Stimulated activated CD8-positive, alpha-beta memory T cell treated with anti-CD3 and anti-CD28 coated beads, Interleukin-7, amount 100 ng/mL, for 48 hours (primary cell): ENCODE data around the gene NCL.
"Not testable (repeated sequence)": the region's sequence is repeated elsewhere in the genome, so short reads cannot be mapped to it uniquely, and the experiment has no call there.

Experiments used
- DNase-seq, 2 donors: peaks; one replicate each; pipeline ENCODE4 v3.0.0-alpha.2; 2020; ENCODE audit warnings: low read depth in 1 of 2; ENCODE audit errors: extremely low read depth in 1 of 2

The NCL gene

GRCh38 chr2:231469583-231469950 is 5.3 kb upstream of the NCL start:
- DNase-seq = no peak

- DNase-seq = no peak
Observed at GRCh38 chr2:231467613-231468530, 3.6 kb upstream of the NCL start.

GRCh38 chr2:231467016-231467545 is 2.8 kb upstream of the NCL start:
- DNase-seq = no peak

GRCh38 chr2:231464576-231465540 is 574 bp upstream of the NCL start:
- peak; percentile 96 to 98 for DNase-seq

- DNase-seq = no peak
Observed at GRCh38 chr2:231462729-231463465, 1.4 kb downstream of the NCL start.

- no peak for DNase-seq
Observed at GRCh38 chr2:231461516-231461971, 2.7 kb downstream of the NCL start.

- DNase-seq = not testable (repeated sequence)
Observed at GRCh38 chr2:231460841-231461240, 3.4 kb downstream of the NCL start.

GRCh38 chr2:231460073-231460835 is 4.0 kb downstream of the NCL start:
- no peak for DNase-seq

GRCh38 chr2:231458368-231458767 is 5.9 kb downstream of the NCL start:
- no peak for DNase-seq

GRCh38 chr2:231457101-231457500 is 7.2 kb downstream of the NCL start:
- DNase-seq = no peak

GRCh38 chr2:231456295-231457004 is 7.8 kb downstream of the NCL start:
- no peak for DNase-seq

- no peak for DNase-seq
Observed at GRCh38 chr2:231455890-231456289, 8.4 kb downstream of the NCL start.

GRCh38 chr2:231455222-231455621 is 9.1 kb downstream of the NCL start:
- DNase-seq = no peak

GRCh38 chr2:231454361-231454791 is 9.9 kb downstream of the NCL start:
- no peak for DNase-seq

- no peak for DNase-seq
Observed at GRCh38 chr2:231452799-231453508, 11.3 kb downstream of the NCL start.

GRCh38 chr2:231450548-231450989 is 13.7 kb downstream of the NCL start:
- DNase-seq = no peak

- DNase-seq = no peak
Observed at GRCh38 chr2:231449503-231450054, 14.7 kb downstream of the NCL start.

- no peak for DNase-seq
Observed at GRCh38 chr2:231436957-231437356, 27.3 kb downstream of the NCL start.
